NCI-H1048 (cell line): ENCODE measurements around the gene PIK3CG.
"Not testable (repeated sequence)": the region's sequence is repeated elsewhere in the genome, so short reads cannot be mapped to it uniquely, and the experiment has no call there.

Experiments used
- DNase-seq: peaks from one replicate; lab custom pipeline; 2025; lab: John Stamatoyannopoulos, UW

The PIK3CG gene

DNA sequence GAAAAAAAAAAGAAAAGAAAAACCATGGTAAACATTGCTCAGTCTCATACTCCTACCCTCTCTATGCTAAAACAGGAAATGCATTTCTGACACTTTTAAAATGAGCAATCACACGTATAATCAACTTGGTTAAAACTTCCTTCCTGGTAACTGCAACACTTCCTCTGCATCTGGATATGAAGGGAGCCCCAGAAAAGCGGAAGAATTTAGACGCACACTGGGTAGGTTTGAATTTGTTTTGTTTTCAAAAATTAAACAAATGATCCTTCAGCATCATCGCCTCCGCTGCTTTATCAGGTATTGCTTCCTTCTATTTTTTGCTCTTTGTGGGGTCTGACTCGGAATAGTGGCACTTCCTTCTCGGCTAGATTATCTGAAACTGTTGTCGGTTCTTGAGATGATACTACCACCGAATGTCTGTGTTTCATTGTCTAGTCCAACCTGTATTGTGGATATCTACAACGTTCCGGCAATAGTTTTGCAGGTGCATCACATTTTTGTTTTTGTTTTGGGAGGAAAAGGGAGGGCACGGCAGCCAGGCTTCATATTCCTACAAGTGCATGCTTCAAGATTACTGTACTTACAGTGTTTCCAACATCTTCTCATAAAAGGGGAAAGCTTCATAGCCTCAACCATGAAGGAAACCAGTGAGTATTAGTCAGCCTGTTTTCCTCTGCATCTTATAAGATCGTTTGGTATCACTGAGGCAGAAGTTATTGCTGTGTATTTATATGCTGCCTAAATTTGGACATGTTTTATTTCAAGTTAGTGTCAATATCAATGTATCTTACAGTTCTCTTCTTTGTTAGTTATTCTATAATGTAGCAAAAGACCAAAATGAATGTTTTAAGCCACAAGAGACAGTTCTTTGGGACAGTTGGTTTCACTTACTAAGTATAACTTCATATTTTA is at the start of gene PIK3CG:
Gene PIK3CG, plus strand, starts transcription at position 153 of the 912 bp plus-strand sequence. CDS start 2,280 bp downstream, outside the sequence.
- DNase-seq: no peak

DNA sequence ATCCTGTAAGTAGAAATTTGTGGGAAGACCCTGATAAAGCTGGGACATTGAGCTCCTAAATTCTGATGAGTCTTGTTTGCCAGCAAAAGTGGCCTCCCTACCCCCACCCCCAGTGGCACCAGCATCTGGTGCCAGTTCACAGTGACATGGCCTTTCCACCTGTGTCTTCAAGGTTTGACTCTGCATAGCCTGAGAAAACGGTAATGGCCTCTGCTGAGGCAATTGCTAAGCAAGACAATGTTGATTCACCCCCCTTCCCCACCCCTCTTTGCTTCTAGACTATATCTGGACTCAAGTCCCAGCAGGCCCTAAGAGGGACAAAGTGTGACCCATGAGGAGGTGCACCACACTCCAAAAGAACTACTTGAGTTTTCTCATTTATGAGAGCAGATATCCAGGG is 48.0 kb upstream of the PIK3CG start:
- DNase-seq: no peak

- no peak for DNase-seq
These were observed 46.3 kb upstream of the PIK3CG start for GRCh38 chr7:106818736-106819135.

DNA sequence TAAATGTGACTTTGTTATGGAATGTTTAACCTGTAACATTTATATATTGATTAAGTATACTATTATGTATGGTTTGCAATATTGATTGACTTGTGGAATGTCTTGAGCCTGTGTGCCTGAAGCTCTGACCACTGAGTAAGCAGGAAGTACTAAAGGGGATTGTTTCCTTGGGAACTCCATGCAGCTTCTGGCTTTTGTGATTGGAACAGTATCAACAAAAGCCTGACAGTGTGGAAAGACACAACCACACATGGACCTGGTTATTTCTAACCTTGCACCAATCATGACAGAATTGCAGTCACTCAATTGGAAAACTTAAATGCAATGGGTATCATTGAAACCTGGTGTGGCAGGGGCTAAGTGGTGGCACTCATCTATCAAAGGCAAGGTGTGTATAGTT is 45.5 kb upstream of the PIK3CG start:
- DNase-seq: no peak

DNA sequence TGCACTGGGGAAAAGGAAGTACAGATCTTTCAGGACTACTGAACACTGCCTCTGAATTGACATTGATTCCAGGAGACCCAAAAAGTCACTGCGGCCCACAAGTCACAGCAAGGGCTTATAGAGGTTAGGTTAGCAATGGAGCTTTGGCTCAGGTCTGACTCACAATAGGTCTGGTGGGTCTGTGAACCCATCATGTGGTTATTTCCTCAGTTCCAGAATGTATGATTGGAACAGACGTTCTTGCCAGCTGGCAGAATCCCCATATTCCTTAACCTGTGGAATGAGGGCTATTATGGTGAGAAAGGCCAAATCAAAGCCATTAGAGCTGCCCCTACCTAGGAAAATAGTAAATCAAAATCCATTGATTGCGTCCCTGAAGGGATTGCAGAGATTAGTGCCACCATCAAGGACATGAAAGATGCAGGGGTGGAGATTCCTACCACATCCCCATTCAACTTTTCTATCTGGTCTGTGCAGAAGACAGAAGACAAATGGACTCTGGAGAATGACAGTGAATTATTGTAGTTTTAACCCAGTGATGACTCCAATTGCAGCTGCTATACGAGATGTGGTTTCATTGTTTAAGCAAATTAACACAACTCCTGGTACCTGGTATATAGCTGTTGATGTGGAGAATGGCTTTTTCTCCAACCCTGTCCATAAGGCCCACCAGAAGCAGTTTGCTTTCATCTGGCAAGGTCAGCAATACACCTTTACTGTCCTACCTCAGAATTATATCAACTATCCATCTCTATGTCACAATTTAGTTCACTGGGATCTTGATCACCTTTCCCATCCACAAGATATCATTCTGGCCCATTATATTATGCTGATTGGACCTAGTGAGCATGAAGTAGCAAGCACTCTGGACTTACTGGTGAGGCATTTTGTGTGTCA is 44.5 kb upstream of the PIK3CG start:
- no peak for DNase-seq

DNA sequence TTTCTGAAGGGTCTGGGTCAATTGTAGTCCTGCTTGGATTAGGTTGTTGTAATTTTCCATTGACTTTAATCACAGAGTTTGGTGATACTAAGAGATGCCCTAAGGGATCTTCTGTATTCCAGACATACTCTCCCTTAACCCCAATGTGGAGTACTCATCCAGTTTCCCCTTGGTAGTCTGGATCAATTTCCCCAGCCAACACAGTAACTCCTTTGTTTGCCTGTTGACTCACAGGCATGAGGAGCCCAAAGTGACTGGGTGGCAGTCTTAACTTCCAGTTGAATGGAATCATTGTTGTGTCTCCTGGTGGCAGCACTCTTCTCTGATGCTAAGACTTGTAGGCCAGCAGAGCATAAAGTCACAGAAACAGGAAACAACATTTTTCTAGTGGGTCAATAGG is 41.5 kb upstream of the PIK3CG start:
- no peak for DNase-seq

- no peak for DNase-seq
These were observed 40.6 kb upstream of the PIK3CG start for GRCh38 chr7:106824458-106824857.

DNA sequence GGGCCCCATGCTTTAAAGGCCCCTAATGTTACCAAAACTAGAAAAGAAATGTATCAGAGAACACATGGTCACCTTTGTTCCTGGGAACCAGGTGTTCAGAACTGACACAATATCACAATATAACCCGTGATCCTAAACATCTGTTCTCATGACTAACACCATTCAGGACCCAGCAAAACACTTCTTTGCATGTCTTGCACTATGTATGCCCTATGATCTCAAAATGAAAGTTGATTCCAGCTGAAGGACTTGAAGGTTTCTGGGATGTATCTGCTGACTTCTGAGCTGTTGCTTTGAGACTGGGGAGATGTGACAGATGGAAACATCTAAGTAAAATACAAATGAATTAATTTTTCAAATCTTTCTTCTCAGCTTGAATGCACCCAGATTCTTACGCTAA is 37.5 kb upstream of the PIK3CG start:
- DNase-seq: no peak

- DNase-seq: no peak
These were observed 35.6 kb upstream of the PIK3CG start for GRCh38 chr7:106829496-106829895.

DNA sequence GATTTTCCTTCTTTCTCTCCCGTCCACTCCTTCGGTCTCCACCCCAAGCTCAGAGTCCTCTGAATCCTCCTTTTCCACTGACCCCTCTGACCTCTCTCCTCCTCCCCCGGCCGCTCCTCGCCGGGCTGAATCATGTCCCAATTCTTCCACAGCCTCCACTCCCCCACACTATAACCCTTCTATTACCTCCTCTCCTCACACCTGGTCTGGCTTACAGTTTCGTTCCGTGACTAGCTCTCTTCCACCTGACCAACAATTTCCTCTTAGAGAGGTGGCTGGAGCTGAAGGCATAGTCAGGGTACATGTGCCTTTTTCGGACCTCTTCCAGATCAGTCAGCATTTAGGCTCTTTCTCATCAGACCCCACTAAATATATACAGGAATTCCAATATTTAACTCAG is 34.2 kb upstream of the PIK3CG start:
- DNase-seq: not testable (repeated sequence)

- no peak for DNase-seq
These were observed 28.3 kb upstream of the PIK3CG start for GRCh38 chr7:106836816-106837215.

- DNase-seq: no peak
These were observed 25.6 kb upstream of the PIK3CG start for GRCh38 chr7:106839511-106839910.

- peak; percentile 39 for DNase-seq
These were observed 24.7 kb upstream of the PIK3CG start for GRCh38 chr7:106840342-106840741.

DNA sequence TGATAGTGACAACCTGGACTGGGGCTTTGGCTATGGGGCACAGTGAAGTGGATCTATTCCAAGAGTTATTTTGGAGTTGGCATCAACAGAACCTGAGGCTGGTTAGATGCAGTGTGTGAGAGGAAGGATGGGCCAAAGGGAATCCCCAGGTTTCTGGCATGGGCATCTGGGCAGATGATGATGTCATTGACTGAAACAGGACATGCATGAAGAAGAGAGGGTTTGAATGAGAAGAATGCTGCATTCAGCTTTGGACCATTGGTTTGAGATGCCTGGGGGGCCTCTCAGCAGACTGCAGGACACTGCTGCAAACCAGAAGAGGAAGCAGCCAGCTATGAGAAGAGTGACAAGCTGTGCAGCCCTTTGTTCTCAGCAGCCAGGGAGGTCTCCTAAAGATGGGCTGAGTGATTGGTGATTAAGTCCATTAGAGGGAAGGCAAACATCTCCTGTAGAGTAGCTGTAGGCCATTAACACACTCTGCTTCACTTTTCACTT is 23.1 kb upstream of the PIK3CG start:
- no peak for DNase-seq

- no peak for DNase-seq
These were observed 20.6 kb upstream of the PIK3CG start for GRCh38 chr7:106844279-106844997.

- no peak for DNase-seq
These were observed 17.0 kb upstream of the PIK3CG start for GRCh38 chr7:106848049-106848448.

- DNase-seq: no peak
These were observed 16.1 kb upstream of the PIK3CG start for GRCh38 chr7:106848851-106849442.

- DNase-seq: not testable (repeated sequence)
These were observed 13.4 kb upstream of the PIK3CG start for GRCh38 chr7:106851632-106852031.

GRCh38 chr7:106853250-106853908 is 11.7 kb upstream of the PIK3CG start:
- DNase-seq: no peak

DNA sequence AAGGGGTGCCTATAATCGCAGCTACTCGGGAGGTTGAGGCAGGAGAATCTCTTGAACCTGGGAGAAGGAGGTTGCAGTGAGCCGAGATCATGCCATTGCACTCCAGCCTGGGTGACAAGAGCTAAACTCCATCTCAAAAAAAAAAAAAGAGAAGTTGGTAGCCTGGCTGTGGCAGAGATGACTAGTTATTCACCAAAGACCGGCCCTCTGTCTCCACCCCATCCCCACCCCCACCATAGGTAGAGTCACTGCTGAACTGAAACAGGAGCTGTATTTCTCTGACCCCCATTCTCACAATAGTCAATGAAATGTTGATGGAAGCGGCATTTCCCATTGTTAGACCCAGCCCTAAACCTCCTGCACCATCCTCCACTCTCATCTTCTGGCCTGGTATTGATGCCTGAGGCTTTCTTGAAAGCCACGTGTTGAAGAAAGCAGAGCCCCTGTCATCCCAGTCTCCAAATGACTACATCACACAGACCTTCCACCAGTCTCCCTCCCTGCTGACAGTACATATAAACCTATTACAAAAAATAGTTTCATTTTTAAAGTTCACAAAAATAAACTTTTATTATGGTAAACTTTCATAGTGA is 9.4 kb upstream of the PIK3CG start:
- DNase-seq: no peak
